Uterus (tissue), 4 donors: ENCODE results near the gene SYCE3. TPM values are rescaled to one million over a fixed set of nuclear protein-coding genes. Genes with fewer than 3 reads are reported as not detected.

Experiments
- DNase-seq, 2 donors: peaks; one replicate each; pipeline ENCODE4 v3.0.0-alpha.2; 2019 to 2020
- H3K27ac ChIP-seq, 2 donors: fragments of 200-600 bp; sonication (generic); 1 replicate in 1 of 2; 2 replicates in 1 of 2; pipeline ENCODE4 v1.5.1; 2016 to 2018
- H3K27me3 ChIP-seq, 2 donors: fragments of 200-600 bp; sonication (generic); one replicate each; pipeline ENCODE4 v1.5.1; 2018 to 2019; ENCODE audit warnings: control low read depth in 1 of 2
- H3K36me3 ChIP-seq, 2 donors: fragments of 200-600 bp; sonication (generic); one replicate each; pipeline ENCODE4 v1.5.1; 2019; ENCODE audit warnings: control low read depth in 1 of 2
- H3K4me1 ChIP-seq, 2 donors: fragments of 200-600 bp; sonication (generic); one replicate each; pipeline ENCODE4 v1.5.1; 2018 to 2019; ENCODE audit warnings: control low read depth in 1 of 2
- H3K4me3 ChIP-seq, 2 donors: fragments of 200-600 bp; sonication (generic); 1 replicate in 1 of 2; 2 replicates in 1 of 2; pipeline ENCODE4 v1.5.1; 2018 to 2019; ENCODE audit warnings: mild to moderate bottlenecking in 1 of 2
- H3K9me3 ChIP-seq, 2 donors: fragments of 200-600 bp; sonication (generic); one replicate each; pipeline ENCODE4 v1.5.1; 2019; ENCODE audit warnings: control low read depth in 1 of 2
- CTCF ChIP-seq, 4 experiments: fragments of 200-600 bp in 2 of 4; fragments of 450-650 bp in 2 of 4; sonication (generic) in 2 of 4; IDR thresholded peaks; one replicate each; pipeline ENCODE4 v1.5.1; 2016 to 2019; ENCODE audit warnings: antibody characterized with exemption in 4 of 4, mild to moderate bottlenecking in 2 of 4, moderate library complexity in 1 of 4
- POLR2A ChIP-seq, 2 donors: fragments of 450-650 bp; IDR thresholded peaks; one replicate each; pipeline ENCODE4 v1.6.1; 2016; ENCODE audit warnings: antibody characterized with exemption in 2 of 2, mild to moderate bottlenecking in 1 of 2, moderate library complexity in 1 of 2
- intact Hi-C: fragments of 100-400 bp; cut with DNase I; formaldehyde crosslinking; loops from one replicate; pipeline ENCODE4 v1.15.1; 2023; ENCODE audit warnings: low total_unique reads
- total RNA-seq, 4 donors: library from RNA; depleted of rRNA in 3 of 4; stranded (reverse); fragments of >200 nt in 3 of 4; gene quantifications; one replicate each; pipeline versions ENCODE4 v1.1.0 to v1.2.4, GENCODE V29; 2014 to 2023
- donor health status: DM: yes; HTN: yes; CAD: no.

Gene SYCE3
- total RNA-seq, 4 donors from 2014 or later: not detected

DNA sequence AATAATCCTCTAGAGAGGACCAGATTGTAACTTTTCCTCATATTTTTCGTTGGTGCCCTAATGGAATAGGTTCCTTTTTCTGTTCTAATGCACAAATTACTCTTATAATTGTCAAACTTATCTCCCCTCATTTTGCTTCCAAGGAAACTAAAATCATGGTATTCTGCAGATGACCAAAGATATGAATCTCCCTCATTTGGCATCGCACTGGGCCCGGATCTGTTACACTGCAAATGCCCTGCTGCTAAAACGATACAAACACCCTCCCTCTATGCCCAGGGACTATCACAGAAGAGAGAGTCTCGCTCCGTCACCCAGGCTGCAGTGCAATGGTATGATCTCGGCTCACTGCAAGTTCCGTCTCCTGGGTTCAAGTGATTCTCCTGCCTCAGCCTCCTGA lies 9.4 kb downstream of the SYCE3 start:
- Histone ChIP-seq H3K27me3 (peaks cover 5 to 11% of the 10 kb centered on the region in 2 donors), H3K4me1 (peaks cover 0 to 7% of the 10 kb centered on the region in 2 donors), H3K4me3 (no peak overlapping the region), H3K27ac (no peak overlapping the region), H3K36me3 (no peaks in the 10 kb centered on the region), H3K9me3 (no peaks in the 10 kb centered on the region)
- no peak for TF ChIP-seq CTCF (IDR thresholded peaks at IDR 0.05)
- TF ChIP-seq POLR2A (IDR thresholded peaks at IDR 0.05): no peak
- intact Hi-C loops: loop anchor here (5.0 kb wide), 1 partner anchor 41 kb away; no protein-coding TSS in a partner anchor
- DNase-seq: no peak

DNA sequence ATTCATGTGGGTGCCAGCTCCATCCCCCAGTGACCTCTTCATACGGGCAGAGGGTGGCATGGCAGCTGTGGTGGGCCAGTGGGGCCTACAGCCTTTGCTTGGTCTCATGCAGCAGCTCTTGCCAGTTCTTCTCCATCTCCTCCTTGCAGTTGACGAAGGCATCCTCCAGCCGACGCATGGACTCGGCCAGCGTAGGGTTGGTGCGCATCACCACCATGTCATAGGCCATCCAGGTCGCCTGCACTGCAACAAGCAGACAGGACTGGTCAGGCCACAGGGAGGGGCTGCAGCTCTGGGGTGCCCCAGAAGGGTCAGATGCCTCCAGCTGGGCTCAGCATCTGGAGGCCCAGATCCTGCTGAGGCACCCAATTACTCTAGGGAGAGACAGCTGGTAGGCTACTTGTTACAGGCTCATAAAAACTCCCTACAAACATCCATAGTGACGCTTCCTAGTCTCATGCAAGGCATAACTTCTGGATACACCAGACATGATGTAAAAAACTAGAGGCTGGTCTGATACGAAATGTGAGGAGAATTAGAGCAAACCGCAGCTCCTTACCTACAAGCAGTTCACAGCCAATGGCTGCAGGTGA lies 11.5 kb downstream of the SYCE3 start:
- TF ChIP-seq POLR2A (IDR thresholded peaks at IDR 0.05) (no peak), CTCF (IDR thresholded peaks at IDR 0.05) (no peak)
- no peak for DNase-seq
- Histone ChIP-seq H3K4me1 (peaks cover 0 to 12% of the 10 kb centered on the region in 2 donors), H3K27me3 (peaks cover 9 to 14% of the 10 kb centered on the region in 2 donors), H3K9me3 (no peaks in the 10 kb centered on the region), H3K36me3 (no peaks in the 10 kb centered on the region), H3K27ac (no peak overlapping the region), H3K4me3 (no peak overlapping the region)
- intact Hi-C loops: loop anchor here (5.0 kb wide), 1 partner anchor 39 kb away; no protein-coding TSS in a partner anchor

GRCh38 chr22:50550395-50550794 lies 12.3 kb downstream of the SYCE3 start:
- no peak for TF ChIP-seq POLR2A (IDR thresholded peaks at IDR 0.05)
- TF ChIP-seq CTCF (IDR thresholded peaks at IDR 0.05): no peak
- H3K4me1 ChIP-seq: peaks cover 0 to 12% of the 10 kb centered on the region in 2 donors
- no peaks in the 10 kb centered on the region for H3K36me3 ChIP-seq
- no peaks in the 10 kb centered on the region for H3K9me3 ChIP-seq
- DNase-seq: no peak
- peaks cover 13 to 14% of the 10 kb centered on the region in 2 donors for H3K27me3 ChIP-seq
- intact Hi-C loops: loop anchor here (5.0 kb wide), 1 partner anchor 38 kb away; no protein-coding TSS in a partner anchor
- H3K27ac ChIP-seq: no peak overlapping the region
- H3K4me3 ChIP-seq: no peak overlapping the region

DNA sequence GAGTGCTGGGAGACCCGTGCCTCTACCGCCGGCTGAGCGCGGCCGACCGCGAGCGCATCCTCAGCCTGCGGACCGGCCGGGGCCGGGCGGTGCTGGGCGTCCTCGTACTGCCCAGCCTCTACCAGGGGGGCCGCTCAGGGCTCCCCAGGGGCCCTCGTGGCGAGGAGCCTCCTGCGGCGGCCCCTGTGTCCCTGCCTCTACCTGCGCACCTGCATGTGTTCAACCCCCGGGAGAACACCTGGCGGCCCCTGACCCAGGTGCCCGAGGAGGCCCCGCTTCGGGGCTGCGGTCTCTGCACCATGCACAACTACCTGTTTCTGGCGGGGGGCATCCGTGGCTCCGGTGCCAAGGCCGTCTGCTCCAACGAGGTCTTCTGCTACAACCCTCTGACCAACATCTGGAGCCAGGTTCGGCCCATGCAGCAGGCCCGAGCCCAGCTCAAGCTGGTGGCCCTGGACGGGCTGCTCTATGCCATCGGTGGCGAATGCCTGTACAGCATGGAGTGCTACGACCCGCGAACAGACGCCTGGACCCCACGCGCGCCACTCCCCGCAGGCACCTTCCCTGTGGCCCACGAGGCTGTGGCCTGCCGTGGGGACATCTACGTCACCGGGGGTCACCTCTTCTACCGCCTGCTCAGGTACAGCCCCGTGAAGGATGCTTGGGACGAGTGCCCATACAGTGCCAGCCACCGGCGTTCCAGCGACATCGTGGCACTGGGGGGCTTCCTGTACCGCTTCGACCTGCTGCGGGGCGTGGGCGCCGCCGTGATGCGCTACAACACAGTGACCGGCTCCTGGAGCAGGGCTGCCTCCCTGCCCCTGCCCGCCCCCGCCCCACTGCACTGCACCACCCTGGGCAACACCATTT lies 13.6 kb downstream of the SYCE3 start:
- Histone ChIP-seq H3K36me3 (no peaks in the 10 kb centered on the region), H3K9me3 (no peaks in the 10 kb centered on the region), H3K4me1 (peaks cover 0 to 12% of the 10 kb centered on the region in 2 donors), H3K4me3 (no peak overlapping the region), H3K27me3 (peaks cover 13 to 14% of the 10 kb centered on the region in 2 donors), H3K27ac (no peak overlapping the region)
- intact Hi-C loops: no loop called here
- no peak for DNase-seq
- TF ChIP-seq POLR2A (IDR thresholded peaks at IDR 0.05): no peak
- no peak for TF ChIP-seq CTCF (IDR thresholded peaks at IDR 0.05)
